NCI-H226 (cell line): ENCODE results near the gene ITGA2.
"Not testable (repeated sequence)": the region's sequence is repeated elsewhere in the genome, so short reads cannot be mapped to it uniquely, and the experiment has no call there.

Source experiments
- DNase-seq: peaks from one replicate; pipeline ENCODE4 v3.0.0-alpha.2; 2015

ITGA2 gene

GRCh38 chr5:52989025-52989780 lies at the start of gene ITGA2:
ITGA2 (plus strand) TSS chr5:52989352; CDS start chr5:52989469, 117 bp downstream.
- peak; percentile 65 for DNase-seq

- no peak for DNase-seq
These were observed 45.9 kb upstream of the ITGA2 start for GRCh38 chr5:52943285-52943684.

- no peak for DNase-seq
These were observed 45.3 kb upstream of the ITGA2 start for GRCh38 chr5:52943808-52944207.

GRCh38 chr5:52945040-52945439 lies 44.1 kb upstream of the ITGA2 start:
- no peak for DNase-seq

GRCh38 chr5:52947208-52947607 lies 41.9 kb upstream of the ITGA2 start:
- DNase-seq, result no peak

- DNase-seq, result no peak
These were observed 41.3 kb upstream of the ITGA2 start for GRCh38 chr5:52947851-52948250.

- DNase-seq, result peak; percentile 65
These were observed 40.6 kb upstream of the ITGA2 start for GRCh38 chr5:52948418-52949076.

- no peak for DNase-seq
These were observed 38.5 kb upstream of the ITGA2 start for GRCh38 chr5:52950686-52951085.

GRCh38 chr5:52952483-52952882 lies 36.7 kb upstream of the ITGA2 start:
- no peak for DNase-seq

GRCh38 chr5:52956014-52956413 lies 33.1 kb upstream of the ITGA2 start:
- DNase-seq, result no peak

GRCh38 chr5:52956915-52957747 lies 32.0 kb upstream of the ITGA2 start:
- DNase-seq, result peak; percentile 27

GRCh38 chr5:52961274-52961681 lies 27.9 kb upstream of the ITGA2 start:
- DNase-seq, result no peak

- no peak for DNase-seq
These were observed 25.5 kb upstream of the ITGA2 start for GRCh38 chr5:52963636-52964035.

GRCh38 chr5:52964138-52964537 lies 25.0 kb upstream of the ITGA2 start:
- DNase-seq, result no peak

- not testable (repeated sequence) for DNase-seq
These were observed 13.0 kb upstream of the ITGA2 start for GRCh38 chr5:52976157-52976556.

GRCh38 chr5:52977264-52977897 lies 11.8 kb upstream of the ITGA2 start:
- DNase-seq, result no peak

GRCh38 chr5:52981507-52981906 lies 7.6 kb upstream of the ITGA2 start:
- no peak for DNase-seq

- DNase-seq, result no peak
These were observed 5.2 kb upstream of the ITGA2 start for GRCh38 chr5:52983731-52984636.

GRCh38 chr5:52985306-52985705 lies 3.8 kb upstream of the ITGA2 start:
- DNase-seq, result no peak

GRCh38 chr5:52987711-52988331 lies 1.3 kb upstream of the ITGA2 start:
- DNase-seq, result peak; percentile 71

- DNase-seq, result no peak
These were observed 672 bp upstream of the ITGA2 start for GRCh38 chr5:52988335-52989024.
